Nephron (organoid): Measurements from ENCODE around the gene HGS.
A peak's percentile ranks its signal among the peaks of the same experiment; 100 is the strongest.

Experiments used
- H3K27ac Mint-ChIP-seq, 3 experiments: 2 replicates each; pipeline ENCODE4 v1.8.0; 2020; ENCODE audit warnings: mixed read lengths in 3 of 3, mild to moderate bottlenecking in 2 of 3, moderate library complexity in 1 of 3
- H3K27me3 Mint-ChIP-seq: 2 replicates; pipeline ENCODE4 v1.8.0; 2021; ENCODE audit warnings: low read depth, mild to moderate bottlenecking, moderate library complexity, mixed read lengths
- H3K36me3 Mint-ChIP-seq: 2 replicates; pipeline ENCODE4 v1.8.0; 2020; ENCODE audit warnings: low read depth, mixed read lengths
- H3K4me1 Mint-ChIP-seq: 2 replicates; pipeline ENCODE4 v1.8.0; 2020; ENCODE audit warnings: mixed read lengths
- H3K4me3 Mint-ChIP-seq, 3 experiments: 2 replicates each; pipeline ENCODE4 v1.8.0; 2020; ENCODE audit warnings: mild to moderate bottlenecking in 3 of 3, mixed read lengths in 3 of 3, moderate library complexity in 2 of 3
- H3K9me3 Mint-ChIP-seq: 2 replicates; pipeline ENCODE4 v1.8.0; 2020; ENCODE audit warnings: mixed read lengths
- TF ChIP-seq, protein P1 (sequence below), 3 experiments: fragments of 200-600 bp; sonication (generic); IDR thresholded peaks; one replicate each; pipeline ENCODE4 v1.5.0; 2021; ENCODE audit warnings: antibody characterized with exemption in 3 of 3; ENCODE audit not compliant: unreplicated experiment in 3 of 3

The HGS gene

DNA sequence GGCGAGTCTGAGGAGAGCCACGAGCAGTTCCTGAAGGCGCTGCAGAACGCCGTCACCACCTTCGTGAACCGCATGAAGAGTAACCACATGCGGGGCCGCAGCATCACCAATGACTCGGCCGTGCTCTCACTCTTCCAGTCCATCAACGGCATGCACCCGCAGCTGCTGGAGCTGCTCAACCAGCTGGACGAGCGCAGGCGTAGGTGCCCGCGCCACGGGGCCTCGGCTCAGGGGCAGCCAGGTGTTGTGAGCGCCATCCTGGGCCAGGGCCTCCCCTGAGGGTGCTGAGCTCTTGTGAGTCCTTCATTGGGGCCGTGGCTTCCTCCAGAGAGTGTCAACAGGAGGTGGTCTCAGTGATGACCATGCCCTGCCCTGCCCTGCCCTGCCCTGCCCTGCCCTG is 12.0 kb downstream of the HGS start:
- H3K9me3 Mint-ChIP-seq, result no peaks in the 10 kb centered on the region
- peaks cover 44% of the 10 kb centered on the region for H3K36me3 Mint-ChIP-seq
- H3K27me3 Mint-ChIP-seq, result no peaks in the 10 kb centered on the region
- no peak overlapping the region for H3K27ac Mint-ChIP-seq
- peaks cover under 1% of the 10 kb centered on the region for H3K4me1 Mint-ChIP-seq
- TF ChIP-seq, protein P1, sequence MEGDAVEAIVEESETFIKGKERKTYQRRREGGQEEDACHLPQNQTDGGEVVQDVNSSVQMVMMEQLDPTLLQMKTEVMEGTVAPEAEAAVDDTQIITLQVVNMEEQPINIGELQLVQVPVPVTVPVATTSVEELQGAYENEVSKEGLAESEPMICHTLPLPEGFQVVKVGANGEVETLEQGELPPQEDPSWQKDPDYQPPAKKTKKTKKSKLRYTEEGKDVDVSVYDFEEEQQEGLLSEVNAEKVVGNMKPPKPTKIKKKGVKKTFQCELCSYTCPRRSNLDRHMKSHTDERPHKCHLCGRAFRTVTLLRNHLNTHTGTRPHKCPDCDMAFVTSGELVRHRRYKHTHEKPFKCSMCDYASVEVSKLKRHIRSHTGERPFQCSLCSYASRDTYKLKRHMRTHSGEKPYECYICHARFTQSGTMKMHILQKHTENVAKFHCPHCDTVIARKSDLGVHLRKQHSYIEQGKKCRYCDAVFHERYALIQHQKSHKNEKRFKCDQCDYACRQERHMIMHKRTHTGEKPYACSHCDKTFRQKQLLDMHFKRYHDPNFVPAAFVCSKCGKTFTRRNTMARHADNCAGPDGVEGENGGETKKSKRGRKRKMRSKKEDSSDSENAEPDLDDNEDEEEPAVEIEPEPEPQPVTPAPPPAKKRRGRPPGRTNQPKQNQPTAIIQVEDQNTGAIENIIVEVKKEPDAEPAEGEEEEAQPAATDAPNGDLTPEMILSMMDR (IDR thresholded peaks at IDR 0.05; ENCODE audit: unreplicated experiment in 3 of 3), result no peak
- no peak overlapping the region for H3K4me3 Mint-ChIP-seq

DNA sequence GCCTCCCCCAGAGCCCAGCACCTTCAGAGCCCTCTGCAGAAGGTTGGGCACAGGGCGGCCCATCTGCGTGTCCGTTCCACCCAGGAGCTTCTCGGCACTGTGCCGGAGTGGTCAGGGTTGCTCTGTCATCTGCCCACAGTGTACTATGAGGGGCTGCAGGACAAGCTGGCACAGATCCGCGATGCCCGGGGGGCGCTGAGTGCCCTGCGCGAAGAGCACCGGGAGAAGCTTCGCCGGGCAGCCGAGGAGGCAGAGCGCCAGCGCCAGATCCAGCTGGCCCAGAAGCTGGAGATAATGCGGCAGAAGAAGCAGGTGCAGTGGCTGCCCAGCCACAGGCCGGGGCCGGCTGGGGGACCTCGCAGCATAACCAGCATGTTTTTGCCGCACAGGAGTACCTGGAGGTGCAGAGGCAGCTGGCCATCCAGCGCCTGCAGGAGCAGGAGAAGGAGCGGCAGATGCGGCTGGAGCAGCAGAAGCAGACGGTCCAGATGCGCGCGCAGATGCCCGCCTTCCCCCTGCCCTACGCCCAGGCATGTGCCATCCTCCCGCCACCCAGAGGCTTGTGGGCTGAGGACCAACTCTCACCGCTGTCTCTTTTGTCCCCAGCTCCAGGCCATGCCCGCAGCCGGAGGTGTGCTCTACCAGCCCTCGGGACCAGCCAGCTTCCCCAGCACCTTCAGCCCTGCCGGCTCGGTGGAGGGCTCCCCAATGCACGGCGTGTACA is 12.6 kb downstream of the HGS start:
- H3K27ac Mint-ChIP-seq, result no peak overlapping the region
- H3K9me3 Mint-ChIP-seq, result no peaks in the 10 kb centered on the region
- TF ChIP-seq, protein P1 (IDR thresholded peaks at IDR 0.05; ENCODE audit: unreplicated experiment in 3 of 3), result no peak
- no peak overlapping the region for H3K4me3 Mint-ChIP-seq
- no peaks in the 10 kb centered on the region for H3K27me3 Mint-ChIP-seq
- peaks cover 42% of the 10 kb centered on the region for H3K36me3 Mint-ChIP-seq
- H3K4me1 Mint-ChIP-seq, result peaks cover 4% of the 10 kb centered on the region

DNA sequence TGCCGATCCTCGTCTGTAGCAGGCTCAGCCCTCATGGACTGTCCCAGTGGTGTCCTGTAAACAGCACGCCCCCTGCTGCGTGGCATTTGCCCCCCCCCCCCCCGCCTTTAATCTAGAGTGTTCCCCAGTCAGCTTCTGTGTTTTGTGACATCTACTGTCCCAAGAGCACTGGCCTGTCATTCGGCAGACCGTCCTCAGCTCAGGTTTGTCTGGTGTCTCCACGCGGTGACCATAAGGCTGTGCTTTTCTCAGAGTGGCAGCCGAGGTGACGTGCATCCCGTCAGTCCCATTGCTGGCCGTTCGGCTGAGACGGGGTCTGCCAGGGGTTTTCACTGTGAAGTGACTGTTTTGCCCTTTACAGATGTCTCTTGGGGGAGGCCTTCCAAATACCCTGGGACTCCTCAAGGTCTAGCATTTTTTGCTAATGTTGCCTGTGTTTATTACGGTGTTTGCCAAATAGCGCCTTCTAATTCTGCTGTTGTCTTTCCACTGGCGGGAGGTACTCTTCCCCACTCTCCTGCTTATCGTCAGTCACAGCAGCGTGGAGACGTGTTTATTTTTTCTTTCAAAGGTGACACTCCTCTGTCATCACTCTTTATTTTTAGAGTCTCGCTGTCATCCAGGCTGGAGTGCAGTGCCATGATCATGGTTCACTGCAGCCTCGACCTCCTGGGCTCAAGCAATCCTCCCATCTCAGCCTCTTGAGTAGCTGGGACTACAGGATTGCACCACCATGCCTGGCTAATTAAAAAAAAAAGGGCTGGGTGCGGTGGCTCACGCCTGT is 13.6 kb downstream of the HGS start:
- Mint-ChIP-seq H3K4me3 (no peak overlapping the region), H3K4me1 (peaks cover 4% of the 10 kb centered on the region)
- TF ChIP-seq, protein P1 (IDR thresholded peaks at IDR 0.05; ENCODE audit: unreplicated experiment in 3 of 3), result no peak

DNA sequence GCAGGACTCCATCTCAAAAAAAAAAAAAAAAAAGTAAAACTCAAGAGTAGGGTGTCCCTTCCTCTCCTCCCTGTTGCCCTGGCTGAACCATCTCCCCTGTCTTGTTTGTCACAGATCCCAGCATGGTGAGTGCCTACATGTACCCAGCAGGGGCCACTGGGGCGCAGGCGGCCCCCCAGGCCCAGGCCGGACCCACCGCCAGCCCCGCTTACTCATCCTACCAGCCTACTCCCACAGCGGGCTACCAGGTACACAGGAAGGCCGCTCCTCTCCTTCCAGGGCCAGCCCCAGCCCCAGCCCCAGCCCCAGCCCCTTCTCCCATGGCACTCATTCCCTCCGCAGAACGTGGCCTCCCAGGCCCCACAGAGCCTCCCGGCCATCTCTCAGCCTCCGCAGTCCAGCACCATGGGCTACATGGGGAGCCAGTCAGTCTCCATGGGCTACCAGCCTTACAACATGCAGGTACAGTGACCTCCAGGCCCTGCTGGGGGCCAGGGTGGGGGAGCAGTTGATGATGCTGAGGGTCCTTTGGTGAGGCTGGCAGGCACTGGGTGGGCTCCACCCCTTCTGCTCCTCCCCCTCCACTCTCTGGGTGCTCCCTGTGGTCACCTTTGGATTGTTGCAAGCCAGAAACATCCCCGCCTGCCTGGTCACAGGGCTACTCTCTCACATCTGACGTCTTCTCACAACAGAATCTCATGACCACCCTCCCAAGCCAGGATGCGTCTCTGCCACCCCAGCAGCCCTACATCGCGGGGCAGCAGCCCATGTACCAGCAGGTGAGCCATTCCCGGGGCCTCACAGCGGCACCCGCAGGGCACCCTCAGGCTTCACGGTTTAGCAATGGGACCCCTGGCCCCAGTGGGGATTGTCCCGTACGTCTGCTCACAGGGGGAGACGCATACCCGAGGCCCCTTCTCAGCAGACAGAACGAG is 16.8 kb downstream of the HGS start:
- Mint-ChIP-seq H3K36me3 (peaks cover 42% of the 10 kb centered on the region), H3K4me3 (peak overlapping the region; percentile 62 to 96 (median 75)), H3K27me3 (no peaks in the 10 kb centered on the region), H3K4me1 (peaks cover 4% of the 10 kb centered on the region), H3K27ac (peak overlapping the region in 1 of 3 experiments; percentile 16), H3K9me3 (no peaks in the 10 kb centered on the region)
- TF ChIP-seq, protein P1 (IDR thresholded peaks at IDR 0.05; ENCODE audit: unreplicated experiment in 3 of 3), result no peak

More for the DNA sequence above, 13.6 kb downstream of the HGS start:
- Mint-ChIP-seq H3K27me3 (no peaks in the 10 kb centered on the region), H3K36me3 (peaks cover 34% of the 10 kb centered on the region), H3K9me3 (no peaks in the 10 kb centered on the region), H3K27ac (no peak overlapping the region)

DNA sequence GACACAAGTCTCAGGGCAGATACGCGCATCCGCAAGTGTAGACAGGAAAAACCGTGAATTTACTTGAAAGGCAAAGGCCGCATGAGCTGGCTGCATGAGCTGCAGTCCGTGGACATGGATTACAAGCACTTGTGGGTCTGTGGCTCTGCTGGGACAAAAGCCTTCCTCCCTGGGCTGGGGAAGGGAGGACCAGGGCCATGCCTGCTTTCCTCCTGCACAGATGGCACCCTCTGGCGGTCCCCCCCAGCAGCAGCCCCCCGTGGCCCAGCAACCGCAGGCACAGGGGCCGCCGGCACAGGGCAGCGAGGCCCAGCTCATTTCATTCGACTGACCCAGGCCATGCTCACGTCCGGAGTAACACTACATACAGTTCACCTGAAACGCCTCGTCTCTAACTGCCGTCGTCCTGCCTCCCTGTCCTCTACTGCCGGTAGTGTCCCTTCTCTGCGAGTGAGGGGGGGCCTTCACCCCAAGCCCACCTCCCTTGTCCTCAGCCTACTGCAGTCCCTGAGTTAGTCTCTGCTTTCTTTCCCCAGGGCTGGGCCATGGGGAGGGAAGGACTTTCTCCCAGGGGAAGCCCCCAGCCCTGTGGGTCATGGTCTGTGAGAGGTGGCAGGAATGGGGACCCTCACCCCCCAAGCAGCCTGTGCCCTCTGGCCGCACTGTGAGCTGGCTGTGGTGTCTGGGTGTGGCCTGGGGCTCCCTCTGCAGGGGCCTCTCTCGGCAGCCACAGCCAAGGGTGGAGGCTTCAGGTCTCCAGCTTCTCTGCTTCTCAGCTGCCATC is 17.7 kb downstream of the HGS start:
- peaks cover 4% of the 10 kb centered on the region for H3K4me1 Mint-ChIP-seq
- H3K27me3 Mint-ChIP-seq, result no peaks in the 10 kb centered on the region
- TF ChIP-seq, protein P1 (IDR thresholded peaks at IDR 0.05; ENCODE audit: unreplicated experiment in 3 of 3), result no peak
- H3K36me3 Mint-ChIP-seq, result peaks cover 51% of the 10 kb centered on the region
- peak overlapping the region; percentile 95 to 96 (median 96) for H3K4me3 Mint-ChIP-seq
- no peaks in the 10 kb centered on the region for H3K9me3 Mint-ChIP-seq
- H3K27ac Mint-ChIP-seq, result peak overlapping the region in 1 of 3 experiments; percentile 16
